Mesendoderm (in vitro differentiated cells): ENCODE measurements around the gene PGGHG.
"Not testable (repeated sequence)": the region's sequence is repeated elsewhere in the genome, so short reads cannot be mapped to it uniquely, and the experiment has no call there.

Source experiments
- DNase-seq: peaks from one replicate; pipeline ENCODE4 v3.0.0; 2013
- H2AK5ac ChIP-seq: 2 replicates; pipeline ENCODE4 v1.6.1; 2013; ENCODE audit warnings: low read length, inconsistent platforms
- H2BK120ac ChIP-seq: 2 replicates; pipeline ENCODE4 v1.6.1; 2013; ENCODE audit warnings: low read depth, mild to moderate bottlenecking, low read length, moderate library complexity, mixed read lengths
- H2BK15ac ChIP-seq: replicated peaks from 2 replicates; pipeline ENCODE4 v1.6.1; 2013; ENCODE audit warnings: low read depth, mild to moderate bottlenecking, moderate library complexity
- H2BK5ac ChIP-seq: 2 replicates; pipeline ENCODE4 v1.6.1; 2013; ENCODE audit warnings: low read length, inconsistent platforms
- H3K18ac ChIP-seq: 2 replicates; pipeline ENCODE4 v1.6.1; 2013; ENCODE audit warnings: mild to moderate bottlenecking, low read length, mixed read lengths
- H3K23ac ChIP-seq: one replicate; pipeline ENCODE4 v1.6.1; 2013; ENCODE audit warnings: low read length
- H3K27ac ChIP-seq: 2 replicates; pipeline ENCODE4 v1.5.1; 2013; ENCODE audit warnings: low read depth, mild to moderate bottlenecking, inconsistent platforms, low read length, moderate library complexity
- H3K27me3 ChIP-seq: 2 replicates; pipeline ENCODE4 v1.6.1; 2013; ENCODE audit warnings: low read length, control low read depth, mild to moderate bottlenecking, inconsistent platforms; ENCODE audit not compliant: insufficient read depth, poor library complexity
- H3K36me3 ChIP-seq: 2 replicates; pipeline ENCODE4 v1.6.1; 2013; ENCODE audit warnings: low read length, inconsistent platforms; ENCODE audit not compliant: control insufficient read depth, insufficient read depth
- H3K4ac ChIP-seq: one replicate; pipeline ENCODE4 v1.6.1; 2013; ENCODE audit warnings: low read depth, mild to moderate bottlenecking, low read length, moderate library complexity
- H3K4me1 ChIP-seq: 2 replicates; pipeline ENCODE4 v1.6.1; 2013; ENCODE audit warnings: low read depth, low read length, inconsistent platforms; ENCODE audit not compliant: control insufficient read depth
- H3K4me2 ChIP-seq: 2 replicates; pipeline ENCODE4 v1.6.1; 2013; ENCODE audit warnings: low read length
- H3K4me3 ChIP-seq: 2 replicates; pipeline ENCODE4 v1.5.1; 2013; ENCODE audit warnings: mild to moderate bottlenecking, low read length
- H3K56ac ChIP-seq: one replicate; pipeline ENCODE4 v1.6.1; 2013; ENCODE audit warnings: low read length
- H3K79me1 ChIP-seq: 2 replicates; pipeline ENCODE4 v1.6.1; 2013; ENCODE audit warnings: low read length, inconsistent platforms
- H3K79me2 ChIP-seq: 2 replicates; pipeline ENCODE4 v1.6.1; 2013; ENCODE audit warnings: mild to moderate bottlenecking, low read length; ENCODE audit not compliant: control insufficient read depth, insufficient read depth
- H3K9ac ChIP-seq: 2 replicates; pipeline ENCODE4 v1.6.1; 2013; ENCODE audit warnings: low read length, inconsistent platforms
- H4K5ac ChIP-seq: one replicate; pipeline ENCODE4 v1.6.1; 2013; ENCODE audit warnings: low read length
- H4K8ac ChIP-seq: one replicate; pipeline ENCODE4 v1.6.1; 2013; ENCODE audit warnings: low read depth, mild to moderate bottlenecking, control low read depth, low read length, moderate library complexity
- WGBS: extraction: QIAGEN DNeasy Blood & Tissue Kit; methylation state at CpG from one replicate; pipeline ENCODE4 v1.1.7; 2013; ENCODE audit warnings: low lambda C conversion rate, missing lambda C conversion rate; ENCODE audit not compliant: insufficient coverage; ENCODE audit errors: extremely low coverage; 5-methylcytosine and 5-hydroxymethylcytosine counted together

PGGHG gene

GRCh38 chr11:307766-308708 is 19.1 kb downstream of the PGGHG start, which contains the start of gene IFITM2:
TSS of gene IFITM2 (plus strand) at chr11:307816. CDS start at chr11:308193, 377 bp downstream.
- peak within 1 kb of the TSS; percentile 89 for H3K56ac ChIP-seq
- not testable (repeated sequence) for H2BK120ac ChIP-seq, H3K18ac ChIP-seq, H3K4me3 ChIP-seq, H3K27me3 ChIP-seq, H4K5ac ChIP-seq, H3K79me1 ChIP-seq, H3K36me3 ChIP-seq, H3K4ac ChIP-seq, H3K23ac ChIP-seq, H4K8ac ChIP-seq, H3K79me2 ChIP-seq
- peak within 1 kb of the TSS; percentile 4 for H2BK15ac ChIP-seq
- peak; percentile 90 for DNase-seq
- H3K27ac ChIP-seq = peak within 1 kb of the TSS; percentile 58
- H3K4me2 ChIP-seq = peak within 1 kb of the TSS; percentile 39
- H2AK5ac ChIP-seq = peak within 1 kb of the TSS; percentile 87
- peak within 1 kb of the TSS; percentile 80 for H2BK5ac ChIP-seq
- WGBS = no CpG with 5 or more reads among the region's 28 CpGs
- peaks cover 14% of the 10 kb centered on the region for H3K4me1 ChIP-seq
- H3K9ac ChIP-seq = peak within 1 kb of the TSS; percentile 68

- peak overlapping the region; percentile 6 for H3K4ac ChIP-seq
These were observed 20.1 kb downstream of the PGGHG start for GRCh38 chr11:308740-309665.

GRCh38 chr11:309979-310572 is 21.1 kb downstream of the PGGHG start:
- H3K79me1 ChIP-seq = not testable (repeated sequence)

More at GRCh38 chr11:308740-309665, 20.1 kb downstream of the PGGHG start:
- H3K18ac ChIP-seq, DNase-seq, H3K79me1 ChIP-seq, H2BK5ac ChIP-seq, H3K79me2 ChIP-seq, H2BK15ac ChIP-seq, H3K27me3 ChIP-seq, H3K36me3 ChIP-seq, H2BK120ac ChIP-seq, H4K8ac ChIP-seq, H4K5ac ChIP-seq, H3K23ac ChIP-seq, H3K4me3 ChIP-seq: not testable (repeated sequence)
- Histone ChIP-seq H3K4me1 (peaks cover 17% of the 10 kb centered on the region), H3K4me2 (peak overlapping the region; percentile 13), H3K9ac (peak overlapping the region; percentile 22), H3K27ac (peak overlapping the region; percentile 46), H3K56ac (peak overlapping the region; percentile 76), H2AK5ac (peak overlapping the region; percentile 62)
- WGBS = no CpG with 5 or more reads among the region's 24 CpGs

GRCh38 chr11:311013-311748 is 22.3 kb downstream of the PGGHG start:
- H3K23ac ChIP-seq, H3K9ac ChIP-seq, H2BK15ac ChIP-seq, H2AK5ac ChIP-seq, H3K4me2 ChIP-seq, H4K8ac ChIP-seq, H3K27ac ChIP-seq, H3K79me1 ChIP-seq, H2BK5ac ChIP-seq, H3K27me3 ChIP-seq, H3K18ac ChIP-seq, H3K4me3 ChIP-seq, H3K36me3 ChIP-seq, DNase-seq, H4K5ac ChIP-seq, H2BK120ac ChIP-seq, H3K56ac ChIP-seq: not testable (repeated sequence)
- Histone ChIP-seq H3K4ac (peak overlapping the region; percentile 39), H3K79me2 (peaks cover 28% of the 10 kb centered on the region), H3K4me1 (peaks cover 14% of the 10 kb centered on the region)
- WGBS = no CpG with 5 or more reads among the region's 71 CpGs

More at GRCh38 chr11:309979-310572, 21.1 kb downstream of the PGGHG start:
- not testable (repeated sequence) for H3K4ac ChIP-seq, H3K4me3 ChIP-seq, H3K4me2 ChIP-seq, DNase-seq, H3K36me3 ChIP-seq, H3K23ac ChIP-seq, H4K8ac ChIP-seq, H2BK120ac ChIP-seq, H2BK5ac ChIP-seq, H2BK15ac ChIP-seq, H3K18ac ChIP-seq, H3K27me3 ChIP-seq, H2AK5ac ChIP-seq, H4K5ac ChIP-seq
- Histone ChIP-seq H3K4me1 (peaks cover 17% of the 10 kb centered on the region), H3K56ac (peak overlapping the region; percentile 73), H3K9ac (peak overlapping the region; percentile 22), H3K79me2 (peaks cover 17% of the 10 kb centered on the region), H3K27ac (peak overlapping the region; percentile 51)
- no CpG with 5 or more reads among the region's 18 CpGs for WGBS
